Suprapubic skin (tissue), 4 donors: ENCODE data around the gene MICAL2. TPM values are rescaled to one million over a fixed set of nuclear protein-coding genes. Genes with fewer than 3 reads are reported as not detected.

Experiments used
- DNase-seq, 2 donors: peaks; one replicate each; pipeline ENCODE4 v3.0.0-alpha.2; 2019; ENCODE audit warnings: low spot score in 2 of 2
- H3K27ac ChIP-seq: fragments of 200-600 bp; sonication (generic); one replicate; pipeline ENCODE4 v1.5.1; 2019
- H3K27me3 ChIP-seq: fragments of 200-600 bp; sonication (generic); one replicate; pipeline ENCODE4 v1.5.1; 2019
- H3K36me3 ChIP-seq: fragments of 200-600 bp; sonication (generic); one replicate; pipeline ENCODE4 v1.5.1; 2019
- H3K4me1 ChIP-seq: fragments of 200-600 bp; sonication (generic); one replicate; pipeline ENCODE4 v1.5.1; 2019
- H3K4me3 ChIP-seq: fragments of 200-600 bp; sonication (generic); one replicate; pipeline ENCODE4 v1.5.1; 2019; ENCODE audit warnings: mild to moderate bottlenecking
- H3K9me3 ChIP-seq: fragments of 200-600 bp; sonication (generic); one replicate; pipeline ENCODE4 v1.5.1; 2019
- CTCF ChIP-seq, 2 donors: fragments of 200-600 bp in 1 of 2; fragments of 450-650 bp in 1 of 2; sonication (generic) in 1 of 2; IDR thresholded peaks; one replicate each; pipeline ENCODE4 v1.5.1; 2016 to 2019; ENCODE audit warnings: antibody characterized with exemption in 2 of 2, mild to moderate bottlenecking in 1 of 2, moderate library complexity in 1 of 2
- EP300 ChIP-seq: sonication (generic); formaldehyde crosslinking; IDR thresholded peaks from one replicate; pipeline ENCODE4 v1.6.1; 2017; ENCODE audit warnings: antibody characterized with exemption
- POLR2A ChIP-seq, 2 donors: fragments of 450-650 bp; IDR thresholded peaks; one replicate each; pipeline ENCODE4 v1.6.1; 2017; ENCODE audit warnings: antibody characterized with exemption in 2 of 2, mild to moderate bottlenecking in 2 of 2, moderate library complexity in 2 of 2
- POLR2AphosphoS5 ChIP-seq, 3 donors: sonication (generic); formaldehyde crosslinking; IDR thresholded peaks; one replicate each; pipeline ENCODE4 v1.6.1; 2017; ENCODE audit warnings: antibody characterized with exemption in 3 of 3
- whole genome bisulfite sequencing: methylation state at CpG from one replicate; pipeline ENCODE4 v1.1.5; 2018; 5-methylcytosine and 5-hydroxymethylcytosine counted together
- total RNA-seq, 4 donors: library from RNA; depleted of rRNA; stranded (reverse); fragments of >200 nt; gene quantifications; one replicate each; pipeline ENCODE4 v1.1.0, GENCODE V29; 2016

MICAL2 gene
- total RNA-seq, 4 donors from 2014 or later: 117 to 232 (median 164) TPM

- Histone ChIP-seq H3K9me3 (no peaks in the 10 kb centered on the region), H3K36me3 (no peaks in the 10 kb centered on the region), H3K4me1 (peaks cover 25% of the 10 kb centered on the region), H3K4me3 (no peak overlapping the region), H3K27me3 (no peaks in the 10 kb centered on the region), H3K27ac (no peak overlapping the region)
- 72% methylated on average over 3 of the region's 3 CpGs for WGBS
- no peak for TF ChIP-seq CTCF (IDR thresholded peaks at IDR 0.05)
- no peak for TF ChIP-seq POLR2A (IDR thresholded peaks at IDR 0.05)
- no peak for TF ChIP-seq EP300
- no peak for TF ChIP-seq POLR2AphosphoS5 (IDR thresholded peaks at IDR 0.05)
- DNase-seq: no peak
Observed at GRCh38 chr11:12064954-12065280, 45.5 kb upstream of the MICAL2 start.

- TF ChIP-seq CTCF (IDR thresholded peaks at IDR 0.05) (no peak), POLR2AphosphoS5 (IDR thresholded peaks at IDR 0.05) (peak in 2 of 3 donors; percentile 19 to 69), POLR2A (IDR thresholded peaks at IDR 0.05) (no peak), EP300 (no peak)
- Histone ChIP-seq H3K36me3 (no peaks in the 10 kb centered on the region), H3K4me1 (peaks cover 25% of the 10 kb centered on the region), H3K9me3 (no peaks in the 10 kb centered on the region), H3K4me3 (no peak overlapping the region), H3K27ac (peak overlapping the region; percentile 80), H3K27me3 (no peaks in the 10 kb centered on the region)
- peak; percentile 70 to 76 for DNase-seq
- 51% methylated on average over 7 of the region's 7 CpGs for WGBS
Observed at GRCh38 chr11:12066056-12066798, 44.2 kb upstream of the MICAL2 start.

GRCh38 chr11:12066799-12067508 lies 43.4 kb upstream of the MICAL2 start:
- 47% methylated on average over 8 of the region's 8 CpGs for WGBS
- Histone ChIP-seq H3K27me3 (no peaks in the 10 kb centered on the region), H3K27ac (peak overlapping the region; percentile 80), H3K36me3 (no peaks in the 10 kb centered on the region), H3K4me3 (no peak overlapping the region), H3K9me3 (no peaks in the 10 kb centered on the region), H3K4me1 (peaks cover 25% of the 10 kb centered on the region)
- peak; percentile 68 to 80 for DNase-seq
- TF ChIP-seq CTCF (IDR thresholded peaks at IDR 0.05) (no peak), POLR2A (IDR thresholded peaks at IDR 0.05) (no peak), EP300 (no peak), POLR2AphosphoS5 (IDR thresholded peaks at IDR 0.05) (peak in 2 of 3 donors; percentile 30 to 82)

GRCh38 chr11:12067796-12068357 lies 42.5 kb upstream of the MICAL2 start:
- Histone ChIP-seq H3K27me3 (no peaks in the 10 kb centered on the region), H3K4me3 (no peak overlapping the region), H3K36me3 (no peaks in the 10 kb centered on the region), H3K4me1 (peaks cover 25% of the 10 kb centered on the region), H3K9me3 (no peaks in the 10 kb centered on the region), H3K27ac (peak overlapping the region; percentile 80)
- peak in 1 of 2 donors; percentile 25 for DNase-seq
- 89% methylated on average over 5 of the region's 5 CpGs for WGBS
- no peak for TF ChIP-seq EP300
- no peak for TF ChIP-seq CTCF (IDR thresholded peaks at IDR 0.05)
- no peak for TF ChIP-seq POLR2AphosphoS5 (IDR thresholded peaks at IDR 0.05)
- TF ChIP-seq POLR2A (IDR thresholded peaks at IDR 0.05): no peak
